ENCODE measurements around the gene CFAP74.
A peak's percentile ranks its signal among the peaks of the same experiment; 100 is the strongest.

Gene CFAP74

GRCh38 chr1:1914971-1915692, 88.5 kb downstream of the CFAP74 start, which contains the start of gene CALML6:
TSS of gene CALML6 (plus strand) at chr1:1915260. CDS start at chr1:1915281, 21 bp downstream.
- DNase-seq (ENCODE audit: low read depth) = no peak

DNA sequence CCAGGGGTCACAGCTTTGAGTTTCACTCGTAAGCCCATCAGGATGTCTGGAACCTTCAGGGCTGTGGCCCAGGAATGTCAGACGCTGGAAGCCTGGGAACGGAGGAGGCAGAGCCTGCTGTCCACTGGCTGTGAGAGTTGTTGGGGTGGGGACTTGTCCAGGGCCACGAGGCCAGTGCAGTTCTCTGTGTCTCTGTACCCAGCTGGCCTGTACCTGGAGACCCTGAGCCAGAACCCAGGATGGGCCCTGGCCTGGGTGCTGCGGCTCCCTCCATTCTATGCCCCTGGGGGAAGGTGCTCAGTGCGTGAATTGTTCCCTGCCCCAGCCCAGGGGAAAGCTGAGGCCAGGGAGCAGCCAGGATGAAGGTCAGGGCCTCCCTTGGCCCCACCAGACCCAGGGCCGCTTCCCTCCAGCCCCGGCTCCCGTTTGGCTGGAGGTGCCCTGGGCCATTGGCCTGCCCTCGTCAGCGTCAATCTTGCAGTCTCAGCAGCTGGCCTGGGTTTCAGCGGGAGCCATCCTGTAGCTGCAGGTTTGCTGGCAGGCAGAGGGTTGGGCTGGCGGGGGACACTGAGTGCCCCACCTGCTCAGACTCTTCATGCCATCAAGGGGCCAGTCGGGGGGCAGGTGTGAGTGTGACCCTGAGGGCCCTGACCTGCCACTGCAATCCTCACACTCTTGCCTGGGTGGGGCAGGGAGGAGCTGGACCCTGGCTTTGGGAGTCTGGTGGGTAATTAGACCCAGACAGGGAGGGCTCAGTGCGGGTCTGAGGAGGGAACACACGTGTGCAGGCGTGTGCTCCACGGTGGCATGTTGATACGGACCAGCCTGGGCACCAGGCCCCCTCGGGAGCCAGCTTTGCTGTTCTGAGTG, 89.2 kb downstream of the CFAP74 start:
- DNase-seq (ENCODE audit: low read depth) = no peak

- no peak for DNase-seq (ENCODE audit: low read depth)
These were observed 92.1 kb downstream of the CFAP74 start for GRCh38 chr1:1911350-1912041.

GRCh38 chr1:1910651-1911331, 92.8 kb downstream of the CFAP74 start:
- no peak for DNase-seq (ENCODE audit: low read depth)

- DNase-seq (ENCODE audit: low read depth) = no peak
These were observed 93.5 kb downstream of the CFAP74 start for GRCh38 chr1:1910033-1910465.

DNA sequence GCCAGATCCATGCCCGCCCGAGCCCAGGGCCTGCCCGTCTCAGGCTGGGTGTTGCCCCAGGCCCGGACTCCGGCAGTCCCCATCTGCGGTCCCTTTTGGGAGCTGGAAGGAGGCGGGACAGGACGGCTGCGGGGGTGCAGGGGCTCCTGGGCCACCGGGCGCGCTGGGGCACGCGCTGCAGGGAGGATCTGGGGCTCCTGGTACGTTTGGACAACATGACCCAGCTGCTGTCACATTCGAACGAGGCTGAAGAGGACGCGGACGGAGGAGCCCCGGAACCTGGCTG, 95.1 kb downstream of the CFAP74 start:
- DNase-seq (ENCODE audit: low read depth) = no peak

GRCh38 chr1:1907098-1907736, 96.4 kb downstream of the CFAP74 start:
- no peak for DNase-seq (ENCODE audit: low read depth)

GRCh38 chr1:1906185-1907097, 97.1 kb downstream of the CFAP74 start:
- peak; percentile 52 for DNase-seq (ENCODE audit: low read depth)

DNA sequence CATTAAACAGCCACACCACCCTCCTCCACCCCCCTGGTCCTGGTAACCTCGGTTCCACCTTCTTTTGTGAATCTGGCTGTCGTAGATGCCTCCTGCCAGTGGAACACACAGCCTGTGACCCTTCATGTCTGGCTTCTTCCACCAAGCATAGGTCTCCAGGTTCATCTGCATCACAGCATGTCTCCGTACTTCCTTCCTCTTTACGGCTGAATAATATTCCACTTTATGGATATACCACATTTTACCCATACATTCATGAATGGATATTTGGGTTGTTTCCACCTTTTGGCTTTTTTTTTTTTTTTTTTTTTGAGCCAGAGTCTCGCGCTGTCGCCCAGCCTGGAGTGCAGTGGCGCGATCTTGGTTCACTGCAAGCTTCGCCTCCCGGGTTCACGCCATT, 100.4 kb downstream of the CFAP74 start:
- no peak for DNase-seq (ENCODE audit: low read depth)

DNA sequence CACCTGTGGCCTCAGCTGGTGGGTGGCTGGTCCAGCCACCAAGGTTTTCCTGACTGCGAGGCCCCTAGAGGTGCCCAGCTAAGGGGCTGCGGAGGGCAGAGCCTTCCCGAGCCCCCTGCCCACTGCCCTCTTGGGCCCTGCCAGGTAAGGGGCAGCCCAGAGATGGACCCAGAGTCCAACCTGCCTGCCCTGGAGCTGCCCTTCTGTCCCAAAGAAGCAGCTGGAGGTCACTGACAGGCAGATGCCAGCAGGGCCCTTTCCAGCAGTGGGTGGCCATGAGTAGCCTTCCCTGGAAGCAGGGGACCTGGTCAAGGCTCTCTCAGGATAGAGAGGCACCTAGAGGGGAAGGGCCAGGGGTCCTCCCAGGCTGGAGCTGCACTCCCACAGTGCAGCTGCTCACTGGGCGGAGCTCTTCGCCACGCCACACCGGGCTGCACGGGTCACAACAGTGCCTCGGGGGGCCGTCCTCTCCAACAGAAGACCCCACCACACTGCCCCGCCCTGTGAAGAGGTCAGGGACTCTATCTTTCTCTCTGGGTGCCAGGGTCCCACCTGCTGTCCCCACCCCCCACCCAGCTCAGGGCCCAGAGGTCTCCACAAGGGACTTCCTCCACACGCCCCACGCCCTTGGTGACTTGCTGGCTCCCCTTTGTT, 101.8 kb downstream of the CFAP74 start:
- no peak for DNase-seq (ENCODE audit: low read depth)

- no peak for DNase-seq (ENCODE audit: low read depth)
These were observed 102.5 kb downstream of the CFAP74 start for GRCh38 chr1:1900883-1901640.

DNA sequence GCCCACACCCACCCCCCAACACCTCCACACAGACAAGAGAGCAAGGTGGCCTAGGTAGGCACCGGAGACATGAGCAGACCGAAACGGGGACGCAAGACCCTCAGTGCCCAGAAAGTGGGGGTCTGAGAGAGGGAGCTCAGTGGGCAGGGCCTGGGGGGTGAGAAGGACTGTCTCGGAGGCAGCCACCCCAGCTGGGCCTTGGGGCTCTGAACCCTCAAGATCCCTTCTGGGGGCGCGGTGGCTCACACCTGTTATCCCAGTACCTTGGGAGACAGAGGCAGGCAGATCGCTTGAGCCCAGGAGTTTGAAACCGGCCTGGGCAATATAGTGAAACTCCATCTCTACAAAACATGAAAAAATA, 103.6 kb downstream of the CFAP74 start:
- no peak for DNase-seq (ENCODE audit: low read depth)

- DNase-seq (ENCODE audit: low read depth) = no peak
These were observed 104.2 kb downstream of the CFAP74 start for GRCh38 chr1:1899266-1899966.

DNA sequence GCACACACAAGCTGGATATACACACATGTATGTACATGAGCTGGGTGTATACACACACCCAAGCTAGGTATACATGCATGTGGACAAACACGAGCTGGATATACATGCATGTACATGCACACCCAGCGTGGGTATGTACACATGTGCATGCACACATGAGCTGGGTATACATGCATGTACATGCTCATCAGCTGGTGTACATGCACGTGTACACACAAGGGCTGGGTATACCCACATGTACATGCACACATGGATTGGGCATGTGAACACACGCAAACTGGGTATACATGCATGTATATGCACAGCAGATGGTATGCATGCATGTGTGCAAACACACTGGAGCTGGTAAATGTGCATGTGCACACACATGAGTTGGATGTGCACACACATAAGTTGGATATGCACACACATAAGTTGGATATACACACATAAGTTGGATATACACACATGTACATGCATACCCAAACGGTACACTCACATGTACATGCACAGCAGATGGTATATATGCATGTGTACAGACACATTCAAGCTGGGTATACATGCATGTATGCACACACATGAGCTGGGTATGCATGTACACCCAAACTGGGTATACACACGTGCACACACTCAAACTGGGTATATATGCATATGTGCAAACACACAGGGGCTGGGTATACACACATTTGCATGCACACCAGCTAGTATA, 105.2 kb downstream of the CFAP74 start:
- no peak for DNase-seq (ENCODE audit: low read depth)

GRCh38 chr1:1895456-1896336, 107.9 kb downstream of the CFAP74 start:
- no peak for DNase-seq (ENCODE audit: low read depth)

DNA sequence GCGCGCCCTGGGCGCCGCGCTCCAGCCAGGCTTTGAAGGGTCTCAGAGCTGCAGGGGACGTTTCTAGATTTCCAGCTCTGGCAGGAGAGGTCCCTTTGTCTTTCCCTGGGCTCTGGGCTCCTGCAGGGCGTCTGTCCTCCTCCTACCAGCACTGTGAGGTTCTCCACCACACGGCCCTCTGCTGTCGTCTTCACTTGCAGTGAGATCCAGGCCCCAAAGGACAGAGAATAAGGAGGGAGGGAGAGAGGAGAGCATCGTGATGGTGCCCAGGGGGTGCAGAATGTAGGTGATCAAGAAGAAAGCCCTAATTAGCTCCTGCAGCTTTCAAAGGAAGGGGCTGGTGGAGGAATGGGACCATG, 108.5 kb downstream of the CFAP74 start:
- DNase-seq (ENCODE audit: low read depth) = no peak

- no peak for DNase-seq (ENCODE audit: low read depth)
These were observed 109.1 kb downstream of the CFAP74 start for GRCh38 chr1:1894354-1895059.

Measured in activated T-cell treated with anti-CD3 and anti-CD28 coated beads for 1 hour (primary cell).